OCI-LY7 (cell line): ENCODE data around the gene DNHD1.

Source experiments
- CTCF ChIP-seq: fragments of 200-600 bp; sonication (generic); conservative IDR thresholded peaks from 2 replicates; pipeline ENCODE4 v1.5.1; 2014; ENCODE audit warnings: mild to moderate bottlenecking, antibody characterized with exemption, low read length, moderate library complexity, mixed read lengths
- EZH2phosphoT487 ChIP-seq: fragments of 200-600 bp; sonication (generic); IDR thresholded peaks from 2 replicates; pipeline ENCODE4 v1.6.1; 2018; ENCODE audit warnings: low read depth, borderline replicate concordance, mild to moderate bottlenecking, mixed run types, antibody characterized with exemption, low read length, moderate library complexity, mixed read lengths

GRCh38 chr11:6486938-6487337, 10.1 kb upstream of the DNHD1 start:
- TF ChIP-seq CTCF (no peak), EZH2phosphoT487 (no peak)
